ENCODE data around the gene BACH1. TPM values are rescaled to one million over a fixed set of nuclear protein-coding genes. Genes with fewer than 3 reads are reported as not detected.

BACH1 gene
- total and polyA plus RNA-seq, 10 of the 15 experiments (the other 5 are each of a cell fraction or from before 2014, with no cell fraction given): 3.2 to 25.7 (median 10.5) TPM

- FAIRE-seq (no peak), ATAC-seq (no peak), DNase-seq (ENCODE audit: low read depth, low spot score) (no peak)
- Histone ChIP-seq H3K4me3 (no peak overlapping the region), H3K36me3 (ENCODE audit: control insufficient read depth in 2 of 2, insufficient read depth in 2 of 2, low read length in 1 of 2) (no peaks in the 10 kb centered on the region; a peak in 1 of 4 replicates), H3K4me1 (ENCODE audit: control insufficient read depth, insufficient read depth, low read length) (no peaks in the 10 kb centered on the region), H2AFZ (ENCODE audit: control insufficient read depth, low read depth, low read length) (no peak overlapping the region), H3K27ac (ENCODE audit: control insufficient read depth, insufficient read depth) (no peak overlapping the region), H3K9me3 (replicated peaks; ENCODE audit: control insufficient read depth, insufficient read depth, low read length) (no peaks in the 10 kb centered on the region; the same call in 2 of the 3 replicates), H3K4me2 (ENCODE audit: control insufficient read depth, insufficient read depth) (no peak overlapping the region), H3K27me3 (replicated peaks in 1 of 2; ENCODE audit: control insufficient read depth in 2 of 2, insufficient read depth in 2 of 2, low read length in 1 of 2) (no peaks in the 10 kb centered on the region), H3K9ac (ENCODE audit: control insufficient read depth, insufficient read depth, low read length) (no peak overlapping the region), H3K79me2 (ENCODE audit: control insufficient read depth, insufficient read depth, low read length) (no peaks in the 10 kb centered on the region), H4K20me1 (ENCODE audit: control insufficient read depth, insufficient read depth) (no peaks in the 10 kb centered on the region)
- ChIA-PET SMC1A (ENCODE audit: uncharacterized antibody, unreplicated experiment) (interaction anchor here (0.7 to 5.8 kb wide), 38 partner anchors 10 to 301 kb away, joined by 3 to 114 read pairs (median 6); partner anchors contain the start of gene BACH1), POLR2A (interaction anchor here (0.6 to 1.9 kb wide), 7 partner anchors 41 to 298 kb away, joined by 3 to 6 read pairs (median 3); partner anchors contain the start of gene CCT8), RAD21 (ENCODE audit: unreplicated experiment) (interaction anchor here (0.6 to 5.7 kb wide), 21 partner anchors 9 to 379 kb away, joined by 3 to 85 read pairs (median 6); partner anchors contain the start of gene LTN1), CTCF (interaction anchor here (0.7 to 16.5 kb wide), 49 partner anchors 11 to 489 kb away, joined by 3 to 235 read pairs (median 4); partner anchors contain the start of gene BACH1)
- WGBS (ENCODE audit: insufficient coverage, insufficient replicate concordance, low lambda C conversion rate, missing lambda C conversion rate): 62% methylated on average over 4 of the region's 4 CpGs
- BruUV-seq (replicated peaks): no TSS peak
- in situ Hi-C loops (cut with MboI) (loop anchor here (5.0 kb wide), 2 partner anchors 209 to 284 kb away; no protein-coding TSS in a partner anchor), intact Hi-C loops (cut with micrococcal nuclease; ENCODE audit: unreplicated experiment) (no loop called here)
- TF ChIP-seq YY1 (IDR thresholded peaks at IDR 0.05; ENCODE audit: low read depth, low read length) (no peak), CHD1 (IDR thresholded peaks at IDR 0.05; ENCODE audit: low read depth, low read length) (no peak), USF2 (IDR thresholded peaks at IDR 0.05; ENCODE audit: borderline replicate concordance, low read depth, low read length) (no peak), NFIC (IDR thresholded peaks at IDR 0.05; ENCODE audit: low read depth, low read length) (no peak), IRF5 (IDR thresholded peaks at IDR 0.05; ENCODE audit: borderline replicate concordance) (no peak), TCF3 (IDR thresholded peaks at IDR 0.05; ENCODE audit: borderline replicate concordance, insufficient read depth, low read depth, low read length) (no peak), ZNF687 (IDR thresholded peaks at IDR 0.05) (no peak), POLR2AphosphoS2 (IDR thresholded peaks at IDR 0.05; ENCODE audit: low read depth, low read length) (no peak), BRCA1 (IDR thresholded peaks at IDR 0.05; ENCODE audit: low read depth, low read length) (no peak), HSF1 (IDR thresholded peaks at IDR 0.05; ENCODE audit: low read depth, low read length) (no peak), CEBPZ (IDR thresholded peaks at IDR 0.05; ENCODE audit: low read depth, low read length) (no peak)
These were observed 72.7 kb downstream of the BACH1 start for GRCh38 chr21:29371464-29371863.

Measured in GM12878 (cell line).